Endothelial cell of umbilical vein (primary cell): ENCODE results near the gene TMPRSS13. TPM values are rescaled to one million over a fixed set of nuclear protein-coding genes. Genes with fewer than 3 reads are reported as not detected.
A peak's percentile ranks its signal among the peaks of the same experiment; 100 is the strongest.

Experiments used
- Bru-seq: library from RNA; stranded (reverse); fragments of 400-500 nt; gene quantifications from one replicate; lab custom pipeline; 2021; lab: Mats Ljungman, UMichigan
- BruChase-seq, 2 experiments: library from RNA; stranded (reverse); fragments of 400-500 nt; gene quantifications; one replicate each; lab custom pipeline; 2021; lab: Mats Ljungman, UMichigan
- BruUV-seq: library from RNA; stranded (reverse); fragments of 400-500 nt; replicated peaks from 2 replicates; lab custom pipeline; 2021; lab: Mats Ljungman, UMichigan
- CTCF ChIA-PET: fragments of 300-600, 350-600 bp; sonication (Branson Sonifier 250); formaldehyde crosslinking; loops from one replicate; lab custom pipeline; 2021; ENCODE audit warnings: antibody characterized with exemption, inconsistent platforms; lab: Charles Lee
- POLR2A ChIA-PET: fragments of 300-600, 350-600 bp; sonication (Branson Sonifier 250); formaldehyde crosslinking; loops from one replicate; lab custom pipeline; 2021; ENCODE audit warnings: antibody characterized with exemption, inconsistent platforms; lab: Charles Lee
- DNase-seq: peaks from one replicate; pipeline ENCODE4 v3.0.0-alpha.2; 2011; ENCODE audit warnings: low read depth, low spot score
- FAIRE-seq: peaks from 2 replicates; lab custom pipeline; 2011; peaks lifted over from hg19 to GRCh38; lab: Jason Lieb, UNC
- H2AFZ ChIP-seq: 2 replicates; pipeline ENCODE4 v1.6.0; 2012; ENCODE audit warnings: low read depth, low read length, control low read depth, inconsistent platforms
- H3K27ac ChIP-seq: 2 replicates; pipeline ENCODE4 v1.5.1; 2011; ENCODE audit warnings: low read depth, mild to moderate bottlenecking, control low read depth, low read length, moderate library complexity; ENCODE audit not compliant: insufficient read depth
- H3K27me3 ChIP-seq, 2 experiments: 2 replicates each; pipeline versions ENCODE4 v1.6.0 to v1.6.1; 2011; ENCODE audit warnings: low read length in 2 of 2, mixed read lengths in 1 of 2; ENCODE audit not compliant: control insufficient read depth in 2 of 2, insufficient read depth in 2 of 2
- H3K36me3 ChIP-seq, 2 experiments: 2 replicates in 1 of 2; 3 replicates in 1 of 2; pipeline ENCODE4 v1.5.1; 2011; ENCODE audit warnings: low read length in 2 of 2, mild to moderate bottlenecking in 1 of 2, moderate library complexity in 1 of 2; ENCODE audit not compliant: control insufficient read depth in 2 of 2, insufficient read depth in 2 of 2; ENCODE audit errors: extremely low read depth in 1 of 2
- H3K4me1 ChIP-seq: 3 replicates; pipeline ENCODE4 v1.5.1; 2011; ENCODE audit warnings: mild to moderate bottlenecking, low read length; ENCODE audit not compliant: control insufficient read depth, insufficient read depth; ENCODE audit errors: extremely low read depth
- H3K4me2 ChIP-seq: 2 replicates; pipeline ENCODE4 v1.6.1; 2011; ENCODE audit warnings: low read length, control low read depth, mixed read lengths; ENCODE audit not compliant: insufficient read depth
- H3K4me3 ChIP-seq, 3 experiments: fragments of 200-600 bp in 1 of 3; sonication (generic), shearing (Covaris generic) in 1 of 3; replicated peaks in 1 of 3; 2 replicates each; pipeline ENCODE4 v1.5.1; 2011 to 2016; ENCODE audit warnings: control low read depth in 3 of 3, low read length in 3 of 3, mild to moderate bottlenecking in 2 of 3, inconsistent platforms in 1 of 3, low read depth in 1 of 3, moderate library complexity in 1 of 3; ENCODE audit not compliant: insufficient read depth in 1 of 3
- H3K79me2 ChIP-seq: 2 replicates; pipeline ENCODE4 v1.6.0; 2012; ENCODE audit warnings: low read length, inconsistent platforms; ENCODE audit not compliant: control insufficient read depth, insufficient read depth
- H3K9ac ChIP-seq: replicated peaks from 2 replicates; pipeline ENCODE3; 2011; ENCODE audit warnings: low read length, control low read depth; ENCODE audit not compliant: insufficient read depth; ENCODE audit errors: extremely low read depth
- H3K9me1 ChIP-seq: replicated peaks from 3 replicates; pipeline ENCODE4 v1.6.0; 2011; ENCODE audit warnings: mild to moderate bottlenecking, low read length; ENCODE audit not compliant: control insufficient read depth, insufficient read depth; ENCODE audit errors: extremely low read depth
- H3K9me3 ChIP-seq: replicated peaks from 2 replicates; pipeline ENCODE4 v1.5.1; 2012; ENCODE audit warnings: low read length, inconsistent platforms; ENCODE audit not compliant: control insufficient read depth, insufficient read depth
- H4K20me1 ChIP-seq: replicated peaks from 2 replicates; pipeline ENCODE3; 2011; ENCODE audit warnings: mild to moderate bottlenecking, low read length; ENCODE audit not compliant: control insufficient read depth, insufficient read depth; ENCODE audit errors: extremely low read depth
- CTCF ChIP-seq, 2 donors: IDR thresholded peaks; 1 replicate in 1 of 2; 2 replicates in 1 of 2; pipeline ENCODE4 v1.5.1; 2011; ENCODE audit warnings: low read length in 2 of 2, mild to moderate bottlenecking in 2 of 2, moderate library complexity in 2 of 2, control low read depth in 1 of 2, inconsistent platforms in 1 of 2, low read depth in 1 of 2; ENCODE audit not compliant: insufficient read depth in 1 of 2; ENCODE audit errors: extremely low read depth in 1 of 2
- EZH2 ChIP-seq: IDR thresholded peaks from 2 replicates; pipeline ENCODE4 v1.6.1; 2012; ENCODE audit warnings: borderline replicate concordance, low read depth, mild to moderate bottlenecking, moderate library complexity, low read length, inconsistent platforms; ENCODE audit not compliant: severe bottlenecking
- FOS ChIP-seq: IDR thresholded peaks from 2 replicates; pipeline ENCODE4 v1.6.1; 2011; ENCODE audit warnings: mild to moderate bottlenecking, low read length, moderate library complexity, borderline replicate concordance; ENCODE audit not compliant: insufficient read depth
- GATA2 ChIP-seq: IDR thresholded peaks from 2 replicates; pipeline ENCODE4 v1.7.0; 2011; ENCODE audit warnings: low read depth, mild to moderate bottlenecking, moderate library complexity, mixed read lengths, low read length; ENCODE audit not compliant: insufficient read length, insufficient read depth
- JUN ChIP-seq: IDR thresholded peaks from 2 replicates; pipeline ENCODE4 v1.6.1; 2011; ENCODE audit warnings: borderline replicate concordance, low read depth; ENCODE audit not compliant: insufficient read length, insufficient read depth
- MAX ChIP-seq: IDR thresholded peaks from 2 replicates; pipeline ENCODE4 v1.6.1; 2011; ENCODE audit not compliant: insufficient read depth, insufficient read length
- MYC ChIP-seq: IDR thresholded peaks from one replicate; pipeline ENCODE4 v1.6.1; 2011; ENCODE audit warnings: mild to moderate bottlenecking, low read depth, low read length
- POLR2A ChIP-seq: IDR thresholded peaks from 2 replicates; pipeline ENCODE4 v1.6.1; 2012; ENCODE audit warnings: low read depth, mild to moderate bottlenecking, control low read depth, low read length
- POLR2AphosphoS5 ChIP-seq: IDR thresholded peaks from 2 replicates; pipeline ENCODE4 v1.6.1; 2012; ENCODE audit warnings: low read depth, mild to moderate bottlenecking, control low read depth, low read length, moderate library complexity; ENCODE audit not compliant: insufficient read depth
- dilution Hi-C: fragments of 300-500 bp; cut with MboI; formaldehyde crosslinking; loops from one replicate; pipeline ENCODE4 v1.15.0; 2019; ENCODE audit warnings: low sequenced_read_pairs; ENCODE audit not compliant: extremely low pct_ligation_motif_present
- intact Hi-C: fragments of 100-400 bp; cut with micrococcal nuclease; formaldehyde crosslinking; loops from one replicate; pipeline ENCODE4 v1.10.0; 2022
- long read RNA-seq: library from polyadenylated mRNA; stranded (forward); transcript quantifications from one replicate; pipeline ENCODE4 v2.0.0, GENCODE V29; 2021
- polyA minus RNA-seq, 3 experiments: library from RNA; depleted of rRNA, polyadenylated mRNA; stranded (reverse); fragments of >200 nt; gene quantifications; 1 replicate in 1 of 3; 2 replicates in 2 of 3; pipeline ENCODE4 v1.2.3, GENCODE V29; 2011
- polyA plus RNA-seq, 4 experiments: library from polyadenylated mRNA; depleted of rRNA in 3 of 4; stranded (reverse) in 3 of 4; unstranded in 1 of 4; fragments of >200 nt; gene quantifications; 2 replicates each; pipeline versions ENCODE4 v1.2.1 to v1.2.3, GENCODE V29; 2011 to 2012; ENCODE audit warnings: missing spikeins in 1 of 4
- total RNA-seq: library from RNA; stranded (reverse); gene quantifications from 2 replicates; pipeline ENCODE4 v1.2.3, GENCODE V29; 2021

TMPRSS13 gene
- 0.46 TPM in 1 of 2 replicates, not detected in the other for total RNA-seq
- 0.18 and 0.22 TPM in 2 replicates for polyA plus RNA-seq
- 0.18 TPM in 2 replicates for polyA plus RNA-seq (2011; cell fraction: cytosol; rRNA removed)
- polyA plus RNA-seq (2011; cell fraction: nucleus; rRNA removed), result 0.28 and 0.33 TPM in 2 replicates
- polyA plus RNA-seq (2012), result 0.11 and 0.25 TPM in 2 replicates
- polyA minus RNA-seq, result 0.10 TPM in 1 of 2 replicates, not detected in the other
- polyA minus RNA-seq (2011; cell fraction: cytosol; rRNA and poly(A)+ RNA removed), result not detected
- polyA minus RNA-seq (2011; cell fraction: nucleus; rRNA and poly(A)+ RNA removed), result 0.24 and 0.38 TPM in 2 replicates
- percentile 6 among the genes with signal in this experiment for Bru-seq, nascent RNA
- percentile 17 among the genes with signal in this experiment for BruChase-seq, experiment 1, labeled RNA remaining after a 6-hour chase
- percentile 10 among the genes with signal in this experiment for BruChase-seq, experiment 2, labeled RNA remaining after a 2-hour chase
- long read RNA-seq, result 0 reads

- DNase-seq (no peak), FAIRE-seq (no peak)
- Histone ChIP-seq H3K9me1 (no peaks in the 10 kb centered on the region), H3K9me3 (no peaks in the 10 kb centered on the region), H3K4me2 (no peak within 1 kb of the TSS), H3K4me3 (no peak within 1 kb of the TSS), H3K9ac (no peak within 1 kb of the TSS), H4K20me1 (no peaks in the 10 kb centered on the region), H3K4me1 (no peaks in the 10 kb centered on the region), H3K36me3 (no peaks in the 10 kb centered on the region), H3K79me2 (no peaks in the 10 kb centered on the region), H2AFZ (no peak within 1 kb of the TSS), H3K27ac (no peak within 1 kb of the TSS), H3K27me3 (peaks cover 2 to 8% of the 10 kb centered on the region in 2 experiments)
- BruUV-seq, result no TSS peak
- TF ChIP-seq POLR2AphosphoS5 (no peak), FOS (no peak), GATA2 (no peak), MAX (no peak), MYC (no peak), POLR2A (no peak), JUN (no peak), CTCF (IDR thresholded peaks at IDR 0.05; ENCODE audit: extremely low read depth in 1 of 2, insufficient read depth in 1 of 2, low read depth in 1 of 2, low read length in 2 of 2) (no peak), EZH2 (no peak)
- dilution Hi-C loops (no loop called here), intact Hi-C loops (no loop called here)
- POLR2A ChIA-PET, result no interaction called here
- CTCF ChIA-PET, result interaction anchor here (1.1 to 3.9 kb wide), 2 partner anchors 18 to 111 kb away, joined by 3 to 17 read pairs; no protein-coding TSS in a partner anchor
Measured at GRCh38 chr11:117929142-117929915, at the start of gene TMPRSS13. Gene TMPRSS13, minus strand, starts transcription at chr11:117929402. Its CDS starts 95 bp downstream, at chr11:117929307.
